MM.1S (cell line): ENCODE results near the gene FGGY.

Experiments used
- DNase-seq: peaks from one replicate; pipeline ENCODE4 v3.0.0-alpha.2; 2015
- H2AFZ ChIP-seq: fragments of 300-600 bp; sonication (generic); 2 replicates; pipeline ENCODE4 v1.6.0; 2016; ENCODE audit warnings: antibody characterized with exemption, low read length
- H3F3A ChIP-seq: fragments of 300-600 bp; sonication (generic); 2 replicates; pipeline ENCODE4 v1.6.1; 2016; ENCODE audit warnings: mild to moderate bottlenecking, antibody characterized with exemption, low read length, moderate library complexity, mixed read lengths; ENCODE audit not compliant: insufficient read depth
- H3K27ac ChIP-seq: fragments of 300-600 bp; sonication (generic); 2 replicates; pipeline ENCODE4 v1.5.1; 2016; ENCODE audit warnings: mild to moderate bottlenecking, low read length
- H3K27me3 ChIP-seq: fragments of 300-600 bp; sonication (generic); replicated peaks from 2 replicates; pipeline ENCODE4 v1.6.0; 2016; ENCODE audit warnings: low read length; ENCODE audit not compliant: insufficient read depth
- H3K36me3 ChIP-seq: fragments of 300-600 bp; sonication (generic); replicated peaks from 2 replicates; pipeline ENCODE4 v1.6.1; 2016; ENCODE audit warnings: mild to moderate bottlenecking, low read length, mixed read lengths; ENCODE audit not compliant: insufficient read depth
- H3K4me1 ChIP-seq: fragments of 300-600 bp; sonication (generic); 2 replicates; pipeline ENCODE4 v1.6.1; 2016; ENCODE audit warnings: low read length, mixed read lengths
- H3K4me2 ChIP-seq: fragments of 300-600 bp; sonication (generic); 2 replicates; pipeline ENCODE4 v1.6.0; 2016; ENCODE audit warnings: low read depth, low read length
- H3K4me3 ChIP-seq: fragments of 300-600 bp; sonication (generic); 2 replicates; pipeline ENCODE4 v1.5.1; 2016; ENCODE audit warnings: low read length, mixed read lengths
- H3K79me2 ChIP-seq: fragments of 300-600 bp; sonication (generic); 2 replicates; pipeline ENCODE4 v1.6.1; 2016; ENCODE audit warnings: mixed run types, low read length, mixed read lengths
- H3K9ac ChIP-seq: fragments of 300-600 bp; sonication (generic); 2 replicates; pipeline ENCODE4 v1.6.1; 2016; ENCODE audit warnings: low read length, mixed read lengths
- H3K9me2 ChIP-seq: fragments of 300-600 bp; sonication (generic); replicated peaks from 2 replicates; pipeline ENCODE4 v1.6.1; 2016; ENCODE audit warnings: mild to moderate bottlenecking, low read length, mixed read lengths; ENCODE audit not compliant: insufficient read depth
- H3K9me3 ChIP-seq: fragments of 300-600 bp; sonication (generic); replicated peaks from 2 replicates; pipeline ENCODE4 v1.6.1; 2016; ENCODE audit warnings: mild to moderate bottlenecking, low read length, mixed read lengths; ENCODE audit not compliant: insufficient read depth
- H4K20me1 ChIP-seq: fragments of 300-600 bp; sonication (generic); 2 replicates; pipeline ENCODE4 v1.6.1; 2016; ENCODE audit warnings: mild to moderate bottlenecking, low read length, moderate library complexity, mixed read lengths; ENCODE audit not compliant: insufficient read depth
- CTCF ChIP-seq: fragments of 300-600 bp; sonication (generic); IDR thresholded peaks from 2 replicates; pipeline ENCODE4 v1.5.1; 2016; ENCODE audit warnings: antibody characterized with exemption, low read length, mixed read lengths
- EZH2 ChIP-seq: fragments of 300-600 bp; sonication (generic); optimal IDR thresholded peaks from 2 replicates; pipeline ENCODE3; 2017; ENCODE audit warnings: low read depth, mild to moderate bottlenecking, antibody characterized with exemption, low read length, mixed read lengths
- EZH2phosphoT487 ChIP-seq: fragments of 300-600 bp; sonication (generic); IDR thresholded peaks from 2 replicates; pipeline ENCODE4 v1.6.1; 2018; ENCODE audit warnings: antibody characterized with exemption, low read length

Gene FGGY

GRCh38 chr1:59506952-59507351, 210.1 kb downstream of the FGGY start:
- no peaks in the 10 kb centered on the region for H3K79me2 ChIP-seq
- no peaks in the 10 kb centered on the region for H3K9me3 ChIP-seq
- H3K9me2 ChIP-seq = no peaks in the 10 kb centered on the region
- no peaks in the 10 kb centered on the region for H3K27me3 ChIP-seq
- no peak overlapping the region for H3K4me2 ChIP-seq
- H2AFZ ChIP-seq = no peak overlapping the region
- H3K27ac ChIP-seq = no peak overlapping the region
- H3K36me3 ChIP-seq = no peaks in the 10 kb centered on the region
- no peaks in the 10 kb centered on the region for H3K4me1 ChIP-seq
- no peak for TF ChIP-seq EZH2
- TF ChIP-seq EZH2phosphoT487 = no peak
- TF ChIP-seq CTCF = no peak
- DNase-seq = no peak
- H3K4me3 ChIP-seq = no peak overlapping the region
- H4K20me1 ChIP-seq = no peaks in the 10 kb centered on the region
- no peak overlapping the region for H3K9ac ChIP-seq
- no peaks in the 10 kb centered on the region for H3F3A ChIP-seq

- no peak for DNase-seq
- no peaks in the 10 kb centered on the region for H3K27me3 ChIP-seq
- no peaks in the 10 kb centered on the region for H3K79me2 ChIP-seq
- no peaks in the 10 kb centered on the region for H3K9me3 ChIP-seq
- H3K4me1 ChIP-seq = no peaks in the 10 kb centered on the region
- H3K27ac ChIP-seq = no peak overlapping the region
- H4K20me1 ChIP-seq = no peaks in the 10 kb centered on the region
- H3K9me2 ChIP-seq = no peaks in the 10 kb centered on the region
- no peak overlapping the region for H3K4me2 ChIP-seq
- TF ChIP-seq EZH2 (no peak), EZH2phosphoT487 (no peak), CTCF (no peak)
- no peaks in the 10 kb centered on the region for H3K36me3 ChIP-seq
- H3K4me3 ChIP-seq = no peak overlapping the region
- H2AFZ ChIP-seq = no peak overlapping the region
- no peaks in the 10 kb centered on the region for H3F3A ChIP-seq
- H3K9ac ChIP-seq = no peak overlapping the region
Observed at GRCh38 chr1:59509341-59509875, 212.5 kb downstream of the FGGY start.

DNA sequence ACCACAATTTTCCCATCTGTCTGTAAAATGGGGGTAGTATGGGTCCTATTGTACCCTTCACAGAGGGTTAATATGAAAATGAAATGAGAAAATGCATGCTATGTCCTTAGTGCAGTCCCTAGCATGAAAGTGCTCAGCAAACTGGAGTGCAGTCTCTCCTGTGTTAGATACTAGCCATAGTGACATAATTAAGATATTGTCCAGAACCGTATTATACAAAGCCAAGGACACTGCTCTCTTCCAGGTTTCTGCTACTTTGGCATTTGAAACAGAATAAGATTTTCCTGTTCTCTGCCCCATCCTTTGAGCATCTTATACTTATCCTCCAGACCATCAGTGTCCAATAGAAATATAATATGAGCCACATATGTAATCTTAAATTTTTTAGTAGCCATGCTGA, 213.4 kb downstream of the FGGY start:
- H3K36me3 ChIP-seq = no peaks in the 10 kb centered on the region
- no peaks in the 10 kb centered on the region for H3K4me1 ChIP-seq
- H3K9me2 ChIP-seq = no peaks in the 10 kb centered on the region
- H4K20me1 ChIP-seq = no peaks in the 10 kb centered on the region
- no peak overlapping the region for H3K4me2 ChIP-seq
- no peaks in the 10 kb centered on the region for H3K9me3 ChIP-seq
- no peak overlapping the region for H2AFZ ChIP-seq
- no peaks in the 10 kb centered on the region for H3K27me3 ChIP-seq
- no peak overlapping the region for H3K27ac ChIP-seq
- H3K4me3 ChIP-seq = no peak overlapping the region
- no peaks in the 10 kb centered on the region for H3F3A ChIP-seq
- H3K9ac ChIP-seq = no peak overlapping the region
- TF ChIP-seq CTCF = no peak
- no peak for TF ChIP-seq EZH2phosphoT487
- no peak for TF ChIP-seq EZH2
- no peak for DNase-seq
- H3K79me2 ChIP-seq = no peaks in the 10 kb centered on the region
